ES-I3 (cell line): ENCODE measurements around the gene LRRC45.

Experiments used
- H3K36me3 ChIP-seq: 2 replicates; pipeline ENCODE4 v1.6.1; 2013; ENCODE audit warnings: mild to moderate bottlenecking, low read length, control low read depth, moderate library complexity; ENCODE audit not compliant: insufficient read depth
- H3K4me1 ChIP-seq: 2 replicates; pipeline ENCODE4 v1.6.1; 2013; ENCODE audit warnings: mild to moderate bottlenecking, control low read depth, low read length; ENCODE audit not compliant: insufficient read depth
- H3K9ac ChIP-seq: 2 replicates; pipeline ENCODE4 v1.6.1; 2013; ENCODE audit warnings: low read depth, mild to moderate bottlenecking, low read length, moderate library complexity
- H3K9me3 ChIP-seq: 2 replicates; pipeline ENCODE4 v1.6.1; 2013; ENCODE audit warnings: mild to moderate bottlenecking, low read length, moderate library complexity; ENCODE audit not compliant: control insufficient read depth, insufficient read depth

The LRRC45 gene

DNA sequence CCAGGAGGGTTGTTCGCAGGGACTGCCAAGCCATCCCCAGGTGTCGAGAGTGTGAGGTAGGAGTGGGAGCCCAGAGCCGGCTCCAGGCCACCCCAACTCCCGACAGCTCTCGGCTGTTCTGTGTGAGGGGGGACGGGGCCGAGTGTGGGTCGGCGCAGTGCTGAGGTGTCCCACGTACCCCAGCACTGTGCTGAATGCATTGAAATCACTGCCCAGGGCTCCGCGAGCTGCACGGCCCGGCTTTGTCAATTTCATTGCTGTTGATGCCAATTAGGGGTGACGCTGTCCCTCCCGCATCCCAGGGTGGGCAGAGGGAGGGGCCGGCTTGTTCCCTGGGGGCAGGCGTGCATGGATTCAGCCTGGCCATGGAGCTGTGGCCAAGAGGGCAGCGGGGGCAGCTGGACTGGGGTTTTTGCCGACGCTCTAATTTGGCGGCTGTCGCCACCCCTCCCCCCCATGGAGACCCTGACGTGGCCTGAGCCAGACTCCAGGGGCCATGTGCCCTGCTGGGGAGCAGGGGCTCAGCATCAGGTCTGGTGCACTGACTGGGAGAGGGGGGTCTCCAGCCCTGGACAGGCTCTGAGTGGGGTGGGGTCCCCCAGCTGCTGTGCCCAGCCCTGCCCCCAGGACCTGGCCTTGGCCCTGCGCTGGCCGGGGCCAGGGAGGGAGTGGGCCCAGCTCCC, 14.7 kb upstream of the LRRC45 start:
- no peak overlapping the region for H3K9ac ChIP-seq
- H3K4me1 ChIP-seq, result peaks cover 3% of the 10 kb centered on the region; the same call in 1 of the 2 replicates
- no peaks in the 10 kb centered on the region for H3K36me3 ChIP-seq
- H3K9me3 ChIP-seq, result no peaks in the 10 kb centered on the region

- Histone ChIP-seq H3K4me1 (no peaks in the 10 kb centered on the region; the same call in 1 of the 2 replicates), H3K36me3 (no peaks in the 10 kb centered on the region), H3K9ac (no peak overlapping the region), H3K9me3 (no peaks in the 10 kb centered on the region)
Measured at GRCh38 chr17:82008941-82009405, 14.1 kb upstream of the LRRC45 start.

GRCh38 chr17:82009413-82009812, 13.7 kb upstream of the LRRC45 start:
- no peak overlapping the region for H3K9ac ChIP-seq
- H3K4me1 ChIP-seq, result no peaks in the 10 kb centered on the region; the same call in 1 of the 2 replicates
- no peaks in the 10 kb centered on the region for H3K36me3 ChIP-seq
- no peaks in the 10 kb centered on the region for H3K9me3 ChIP-seq

DNA sequence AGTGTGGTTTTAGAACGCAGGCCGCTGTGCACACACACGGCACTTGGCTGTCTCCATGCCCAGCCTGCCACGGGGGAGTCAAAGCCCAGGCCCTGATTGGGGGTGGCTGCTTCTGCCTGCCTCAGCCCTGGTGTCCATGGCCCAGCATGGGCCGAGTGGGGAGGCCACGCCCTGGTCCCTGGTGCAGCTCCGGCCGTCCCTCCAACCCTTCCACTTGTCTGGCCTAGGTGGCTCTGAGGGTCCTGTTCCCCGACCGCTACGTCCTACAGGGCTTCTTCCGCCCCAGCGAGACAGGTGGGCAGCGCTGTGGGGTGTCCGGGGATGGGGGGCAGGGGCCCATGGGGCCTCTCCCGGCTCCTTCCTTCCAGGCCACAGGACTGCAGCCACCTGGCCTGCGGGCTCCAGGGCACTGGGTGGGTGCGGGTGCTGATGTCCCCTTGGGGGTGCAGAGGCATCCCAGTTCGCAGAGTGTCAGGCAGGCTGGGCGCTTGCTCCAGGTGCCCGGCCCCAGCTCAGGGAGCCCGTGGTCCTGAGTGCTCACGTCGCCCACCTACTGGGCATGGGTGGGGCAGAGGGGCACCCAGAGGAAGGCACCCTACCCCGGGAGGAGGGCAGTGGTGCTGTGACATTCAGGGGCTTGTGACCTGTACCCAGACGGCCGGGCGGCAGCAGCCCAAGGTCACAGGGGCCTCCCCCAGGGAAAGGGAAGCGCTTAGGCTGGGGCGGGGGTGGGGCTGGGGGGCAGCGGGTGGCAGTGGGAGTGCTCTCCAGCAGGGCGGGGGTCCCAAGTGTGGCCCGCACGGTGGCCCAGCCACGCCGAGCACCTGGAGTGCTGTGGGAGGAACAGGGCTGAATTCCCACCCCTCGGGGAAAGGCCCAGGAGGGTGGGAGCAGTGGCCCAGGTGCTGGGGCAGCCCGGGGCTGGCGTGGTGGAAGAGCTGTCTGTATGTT, 12.3 kb upstream of the LRRC45 start:
- Histone ChIP-seq H3K9ac (no peak overlapping the region), H3K36me3 (no peaks in the 10 kb centered on the region), H3K4me1 (no peaks in the 10 kb centered on the region; the same call in 1 of the 2 replicates)

GRCh38 chr17:82011617-82012187, 11.4 kb upstream of the LRRC45 start:
- no peaks in the 10 kb centered on the region for H3K36me3 ChIP-seq
- H3K9me3 ChIP-seq, result no peaks in the 10 kb centered on the region
- H3K4me1 ChIP-seq, result no peaks in the 10 kb centered on the region; the same call in 1 of the 2 replicates
- no peak overlapping the region for H3K9ac ChIP-seq

More for the DNA sequence above, 12.3 kb upstream of the LRRC45 start:
- no peaks in the 10 kb centered on the region for H3K9me3 ChIP-seq

GRCh38 chr17:82012261-82012639, 10.9 kb upstream of the LRRC45 start:
- Histone ChIP-seq H3K4me1 (no peaks in the 10 kb centered on the region; the same call in 1 of the 2 replicates), H3K9ac (no peak overlapping the region), H3K9me3 (no peaks in the 10 kb centered on the region), H3K36me3 (no peaks in the 10 kb centered on the region)

DNA sequence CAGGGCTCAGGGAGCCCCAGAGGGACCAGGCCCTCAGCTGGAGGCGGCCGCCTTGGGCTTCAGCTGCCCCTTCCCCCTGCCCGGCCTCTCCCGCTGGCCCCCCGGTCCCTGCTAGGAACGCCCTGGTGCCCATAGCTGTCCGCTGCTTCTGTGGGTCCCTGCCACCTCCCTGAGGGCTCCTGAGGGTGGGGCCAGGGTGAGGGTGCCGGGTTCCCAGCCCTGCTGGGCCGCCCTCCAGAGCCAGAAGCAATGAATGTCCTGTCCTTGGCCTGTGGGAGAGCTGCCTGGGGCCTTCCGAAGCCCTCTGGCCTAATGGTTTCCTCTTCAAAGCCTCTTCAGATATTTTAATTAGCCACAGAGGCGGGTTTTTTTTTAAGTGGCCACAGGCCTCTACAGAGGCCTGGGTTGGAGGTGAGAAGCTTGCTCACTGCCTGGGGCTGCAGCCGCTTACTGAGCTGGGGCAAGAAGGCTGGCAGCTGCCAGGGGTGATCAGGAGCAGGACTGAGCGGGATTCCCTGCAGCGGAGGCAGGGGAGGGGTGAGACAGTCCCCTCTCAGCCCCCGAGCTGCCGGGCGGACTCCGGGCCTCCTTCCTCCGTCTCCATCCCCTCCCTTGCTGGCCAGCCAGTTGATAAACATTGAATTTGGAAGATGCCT, 10.3 kb upstream of the LRRC45 start:
- H3K4me1 ChIP-seq, result no peaks in the 10 kb centered on the region; the same call in 1 of the 2 replicates
- no peaks in the 10 kb centered on the region for H3K36me3 ChIP-seq
- H3K9ac ChIP-seq, result no peak overlapping the region
- H3K9me3 ChIP-seq, result no peaks in the 10 kb centered on the region

- no peaks in the 10 kb centered on the region for H3K9me3 ChIP-seq
- H3K4me1 ChIP-seq, result no peaks in the 10 kb centered on the region; the same call in 1 of the 2 replicates
- no peak overlapping the region for H3K9ac ChIP-seq
- no peaks in the 10 kb centered on the region for H3K36me3 ChIP-seq
Measured at GRCh38 chr17:82013341-82013740, 9.8 kb upstream of the LRRC45 start.

DNA sequence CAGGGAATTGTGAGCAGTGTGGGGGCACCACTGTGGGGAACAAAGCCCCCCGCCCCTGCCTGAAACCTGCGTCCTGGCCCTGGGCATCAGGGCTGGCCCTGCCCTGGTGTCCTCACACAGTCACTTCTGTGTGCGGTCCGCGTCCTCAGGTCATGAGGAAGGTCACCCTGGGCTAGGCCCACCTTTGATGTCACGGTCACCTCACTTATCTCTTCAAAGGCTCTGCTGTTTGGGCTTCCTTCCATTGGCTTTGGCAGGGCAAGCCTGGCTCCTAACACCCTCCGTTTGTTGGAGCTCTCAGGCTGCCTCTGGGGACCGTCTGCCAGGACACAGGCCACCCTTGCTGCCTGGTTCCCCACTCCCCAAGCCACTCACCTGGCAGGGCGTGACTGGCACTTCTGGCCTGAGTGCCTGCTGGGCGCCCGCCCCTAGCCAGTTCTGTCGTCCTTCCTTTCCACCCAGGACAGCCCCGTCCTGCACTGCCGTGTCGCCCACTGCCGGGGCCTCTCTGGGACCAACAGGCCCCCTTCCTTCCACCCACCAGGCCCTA, 9.3 kb upstream of the LRRC45 start:
- H3K9ac ChIP-seq, result no peak overlapping the region

GRCh38 chr17:82014432-82014831, 8.7 kb upstream of the LRRC45 start:
- H3K36me3 ChIP-seq, result no peaks in the 10 kb centered on the region
- no peak overlapping the region for H3K9ac ChIP-seq
- no peaks in the 10 kb centered on the region for H3K9me3 ChIP-seq
- no peaks in the 10 kb centered on the region; the same call in 1 of the 2 replicates for H3K4me1 ChIP-seq

More for the DNA sequence above, 9.3 kb upstream of the LRRC45 start:
- H3K4me1 ChIP-seq, result no peaks in the 10 kb centered on the region; the same call in 1 of the 2 replicates
- no peaks in the 10 kb centered on the region for H3K9me3 ChIP-seq
- no peaks in the 10 kb centered on the region for H3K36me3 ChIP-seq

DNA sequence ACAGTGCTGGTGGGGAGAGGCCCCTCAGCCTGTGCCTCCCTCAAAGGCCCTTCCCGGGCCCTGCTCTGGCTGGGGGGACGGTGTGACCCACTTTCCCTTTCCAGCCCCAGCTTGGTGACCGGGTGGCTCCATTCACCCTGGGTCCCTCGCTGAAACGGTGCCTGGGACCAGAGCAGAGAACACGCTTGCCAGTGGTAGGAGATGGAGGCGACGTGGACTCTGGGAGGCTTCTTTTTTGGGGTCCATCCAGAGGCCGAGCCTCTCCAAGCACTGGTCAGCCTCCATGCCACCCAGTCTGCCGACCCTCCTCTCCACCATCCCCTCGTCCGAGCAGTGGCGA, 8.2 kb upstream of the LRRC45 start:
- no peaks in the 10 kb centered on the region for H3K36me3 ChIP-seq
- no peaks in the 10 kb centered on the region for H3K9me3 ChIP-seq
- no peak overlapping the region for H3K9ac ChIP-seq
- no peaks in the 10 kb centered on the region; the same call in 1 of the 2 replicates for H3K4me1 ChIP-seq

DNA sequence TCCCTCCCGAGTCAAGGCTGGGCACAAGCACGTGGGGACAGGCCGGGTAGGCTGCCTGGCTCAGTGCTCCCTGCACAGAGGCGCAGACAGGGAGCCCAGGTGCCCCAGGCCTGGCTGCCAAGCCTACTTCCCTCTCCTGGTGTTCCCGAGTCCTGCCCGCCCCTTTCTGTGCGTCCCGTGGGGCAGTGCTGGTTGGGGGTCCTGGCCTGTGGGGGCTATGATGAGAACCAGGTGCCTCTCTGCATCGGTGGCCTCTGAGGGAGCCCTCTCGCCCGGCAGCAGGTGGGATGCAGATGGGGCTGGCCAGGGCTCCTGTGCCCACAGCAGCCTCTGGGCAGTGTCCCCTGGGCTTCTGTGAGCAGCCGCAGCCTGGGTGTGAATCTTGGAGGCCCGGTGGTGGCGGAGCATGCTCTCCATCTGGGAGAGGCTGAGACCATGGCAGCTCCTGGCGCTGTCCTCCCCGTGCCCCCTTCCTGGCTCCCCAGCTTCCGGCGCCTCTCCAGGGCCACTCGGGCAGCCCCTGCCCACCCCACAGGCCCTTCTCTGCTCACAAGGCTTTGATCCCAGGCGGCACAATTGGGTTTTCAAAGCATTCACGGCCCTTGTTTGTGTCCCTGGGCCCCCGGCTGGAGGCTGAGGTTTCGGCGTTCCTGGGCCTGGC, 7.7 kb upstream of the LRRC45 start:
- Histone ChIP-seq H3K9me3 (no peaks in the 10 kb centered on the region), H3K4me1 (no peaks in the 10 kb centered on the region; the same call in 1 of the 2 replicates), H3K9ac (no peak overlapping the region), H3K36me3 (no peaks in the 10 kb centered on the region)

DNA sequence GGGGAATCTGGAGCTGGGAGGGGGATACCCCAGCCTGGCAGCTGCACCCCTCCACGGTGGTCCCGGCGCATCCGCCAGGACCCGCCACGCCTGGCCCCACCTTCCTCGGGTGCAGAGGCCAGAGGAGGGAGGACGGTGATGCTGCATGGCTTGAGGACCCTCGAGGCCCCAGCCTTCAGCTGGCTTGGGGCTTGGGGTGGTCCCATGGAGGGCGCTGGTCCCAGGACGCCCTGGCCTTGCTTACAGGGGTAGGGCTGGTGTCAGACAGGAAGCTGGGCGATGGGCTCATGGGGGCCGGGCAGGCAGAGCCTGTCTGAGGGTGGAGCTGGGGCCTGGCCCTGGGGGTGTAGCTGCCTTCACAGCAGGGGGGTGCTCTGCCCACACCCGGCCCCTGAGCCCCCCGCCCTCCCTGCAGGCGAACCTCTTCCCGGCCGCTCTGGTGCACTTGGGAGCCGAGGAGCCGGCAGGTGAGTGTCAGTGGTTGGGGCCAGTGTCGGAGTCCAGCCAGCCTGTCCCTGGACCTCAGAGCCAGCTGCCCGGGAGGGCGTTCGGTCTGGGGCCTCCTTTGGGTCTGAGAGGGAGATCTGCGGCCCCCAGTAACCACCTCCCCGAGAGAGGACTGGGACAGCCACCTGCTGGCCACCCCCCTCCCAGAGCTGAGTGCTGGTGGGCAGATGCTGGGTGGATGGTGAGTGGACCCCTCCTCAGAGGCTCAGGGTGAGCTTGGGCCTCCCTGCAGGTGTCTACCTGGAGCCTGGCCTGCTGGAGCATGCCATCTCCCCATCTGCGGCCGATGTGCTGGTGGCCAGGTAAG, 6.8 kb upstream of the LRRC45 start:
- H3K9ac ChIP-seq, result no peak overlapping the region
- H3K9me3 ChIP-seq, result no peaks in the 10 kb centered on the region
- H3K36me3 ChIP-seq, result no peaks in the 10 kb centered on the region
- no peaks in the 10 kb centered on the region; the same call in 1 of the 2 replicates for H3K4me1 ChIP-seq
